K562 (cell line): ENCODE data around the gene EFNA2. TPM values are rescaled to one million over a fixed set of nuclear protein-coding genes. Genes with fewer than 3 reads are reported as not detected.
A peak's percentile ranks its signal among the peaks of the same experiment; 100 is the strongest.

Experiments used
- ATAC-seq: fragments of 200-7000 bp; cut with Tn5 transposase; 3 replicates; pipeline ENCODE4 v1.9.1; 2020; ENCODE audit warnings: moderate library complexity
- BruUV-seq: library from RNA; stranded (reverse); fragments of 400-500 nt; replicated peaks from 2 replicates; lab custom pipeline; 2021; lab: Mats Ljungman, UMichigan
- CTCF ChIA-PET: fragments of 300-600 bp; formaldehyde crosslinking; extraction: SDS; loops from one replicate; lab custom pipeline; 2021; ENCODE audit warnings: low intra/inter-chr PET ratio; lab: Yijun Ruan, JAX
- POLR2A ChIA-PET: fragments of 300-600, 350-650 bp; sonication (Branson Sonifier 250); formaldehyde crosslinking; extraction: SDS; loops from one replicate; lab custom pipeline; 2021; ENCODE audit warnings: antibody characterized with exemption, inconsistent platforms; lab: Yijun Ruan, JAX
- DNase-seq, 4 experiments: peaks; one replicate each; pipeline versions ENCODE4 v3.0.0 to v3.0.0-alpha.2; 2011 to 2018; ENCODE audit warnings: low spot score in 3 of 4, mixed read lengths in 3 of 4; ENCODE audit errors: extremely low read depth in 1 of 4
- FAIRE-seq: peaks from 2 replicates; lab custom pipeline; 2011; peaks lifted over from hg19 to GRCh38; lab: Jason Lieb, UNC
- H2AFZ ChIP-seq: 2 replicates; pipeline ENCODE4 v1.6.0; 2011; ENCODE audit warnings: low read depth, low read length, control low read depth, inconsistent platforms
- H3K27ac ChIP-seq: fragments of 200-600 bp; 3 replicates; pipeline ENCODE4 v1.8.0; 2011; ENCODE audit warnings: low read depth, mild to moderate bottlenecking, control low read depth, inconsistent platforms, low read length, moderate library complexity, mixed read lengths; ENCODE audit errors: extremely low read depth
- H3K27me3 ChIP-seq, 2 experiments: fragments of 300-600 bp in 1 of 2; 2 replicates in 1 of 2; 3 replicates in 1 of 2; pipeline versions ENCODE4 v1.6.0 to v1.8.0; 2011; ENCODE audit warnings: inconsistent platforms in 2 of 2, low read length in 2 of 2, mild to moderate bottlenecking in 1 of 2, mixed read lengths in 1 of 2, moderate library complexity in 1 of 2; ENCODE audit not compliant: control insufficient read depth in 2 of 2, insufficient read depth in 2 of 2
- H3K36me3 ChIP-seq: fragments of 300-600 bp; 3 replicates; pipeline ENCODE4 v1.8.0; 2011; ENCODE audit warnings: mild to moderate bottlenecking, low read length, inconsistent platforms; ENCODE audit not compliant: control insufficient read depth, insufficient read depth
- H3K4me1 ChIP-seq, 2 experiments: fragments of 200-600 bp in 1 of 2; replicated peaks in 1 of 2; 2 replicates in 1 of 2; 3 replicates in 1 of 2; pipeline versions ENCODE4 v1.5.1 to v1.8.0; 2011; ENCODE audit warnings: inconsistent platforms in 2 of 2, low read length in 2 of 2, mild to moderate bottlenecking in 1 of 2, mixed read lengths in 1 of 2, moderate library complexity in 1 of 2; ENCODE audit not compliant: control insufficient read depth in 2 of 2, insufficient read depth in 2 of 2
- H3K4me2 ChIP-seq: 2 replicates; pipeline ENCODE4 v1.6.1; 2011; ENCODE audit warnings: low read length, control low read depth, inconsistent platforms, mixed read lengths; ENCODE audit not compliant: insufficient read depth
- H3K4me3 ChIP-seq: fragments of 200-600 bp; sonication (generic), shearing (Covaris generic); 2 replicates; pipeline ENCODE4 v1.5.1; 2016; ENCODE audit warnings: control low read depth, inconsistent platforms
- H3K79me2 ChIP-seq: fragments of 200-600 bp; 3 replicates; pipeline ENCODE4 v1.8.0; 2011; ENCODE audit warnings: low read length, inconsistent platforms; ENCODE audit not compliant: control insufficient read depth, insufficient read depth
- H3K9ac ChIP-seq, 2 experiments: 2 replicates each; pipeline versions ENCODE4 v1.6.0 to v1.6.1; 2011; ENCODE audit warnings: low read depth in 2 of 2, low read length in 2 of 2, control low read depth in 1 of 2, inconsistent platforms in 1 of 2, mild to moderate bottlenecking in 1 of 2, mixed read lengths in 1 of 2; ENCODE audit not compliant: insufficient read depth in 1 of 2
- H3K9me1 ChIP-seq: one replicate; pipeline ENCODE4 v1.6.0; 2011; ENCODE audit warnings: inconsistent platforms, mild to moderate bottlenecking, low read length, moderate library complexity; ENCODE audit not compliant: control insufficient read depth, insufficient read depth
- H3K9me3 ChIP-seq: replicated peaks from 2 replicates; pipeline ENCODE4 v1.5.1; 2011; ENCODE audit warnings: low read depth, low read length, inconsistent platforms; ENCODE audit not compliant: control insufficient read depth, insufficient read depth
- H4K20me1 ChIP-seq: replicated peaks from 2 replicates; pipeline ENCODE4 v1.6.1; 2011; ENCODE audit warnings: low read length, inconsistent platforms, mixed read lengths; ENCODE audit not compliant: control insufficient read depth, insufficient read depth
- ARID2 ChIP-seq: fragments of 450-650 bp; IDR thresholded peaks from 2 replicates; pipeline ENCODE4 v1.6.1; 2017; ENCODE audit warnings: antibody characterized with exemption, mild to moderate bottlenecking
- CSDE1 ChIP-seq, 2 experiments: fragments of 450-650 bp; IDR thresholded peaks; 2 replicates each; pipeline ENCODE4 v1.6.1; 2016; ENCODE audit warnings: mild to moderate bottlenecking in 1 of 2
- DDX20 ChIP-seq: fragments of 450-650 bp; IDR thresholded peaks from 2 replicates; pipeline ENCODE4 v1.6.1; 2016; ENCODE audit warnings: missing genetic modification characterization, low read depth, mild to moderate bottlenecking, missing compliant biosample characterization, moderate library complexity
- ESRRB ChIP-seq: fragments of 250-450 bp; sonication (Bioruptor Pico); IDR thresholded peaks from 2 replicates; pipeline ENCODE4 v1.5.0; 2020; ENCODE audit warnings: mild to moderate bottlenecking, moderate library complexity, borderline replicate concordance
- ETS2 ChIP-seq: IDR thresholded peaks from 2 replicates; pipeline ENCODE4 v1.6.1; 2016; ENCODE audit warnings: borderline replicate concordance, missing genetic modification characterization, mild to moderate bottlenecking, moderate library complexity, missing compliant biosample characterization; ENCODE audit not compliant: poor library complexity, severe bottlenecking
- NFYB ChIP-seq: IDR thresholded peaks from 2 replicates; pipeline ENCODE4 v1.6.1; 2011; ENCODE audit warnings: mild to moderate bottlenecking, moderate library complexity; ENCODE audit not compliant: insufficient read length; ENCODE audit errors: extremely low read depth
- SAFB ChIP-seq: fragments of 200-400 bp; formaldehyde crosslinking; IDR thresholded peaks from 2 replicates; pipeline ENCODE4 v1.6.1; 2017; ENCODE audit warnings: low read depth, low read length, borderline replicate concordance
- SMARCB1 ChIP-seq: IDR thresholded peaks from 2 replicates; pipeline ENCODE4 v1.6.1; 2011; ENCODE audit warnings: improper control_type of control experiment, low read depth; ENCODE audit not compliant: insufficient read length
- ZNF224 ChIP-seq: sonication (generic); formaldehyde crosslinking; IDR thresholded peaks from 2 replicates; pipeline ENCODE4 v1.8.0; 2022; ENCODE audit warnings: mild to moderate bottlenecking, missing genetic modification reagents
- ZNF232 ChIP-seq: sonication (generic); formaldehyde crosslinking; IDR thresholded peaks from 2 replicates; pipeline ENCODE4 v1.8.0; 2022; ENCODE audit warnings: mild to moderate bottlenecking, missing genetic modification reagents
- WGBS: fragments of 100-300 bp; shearing (Covaris generic); methylation state at CpG from one replicate; pipeline ENCODE4 v1.1.6; 2016; ENCODE audit warnings: low coverage, mixed read lengths; ENCODE audit not compliant: insufficient coverage; ENCODE audit errors: missing lambda C conversion rate; 5-methylcytosine and 5-hydroxymethylcytosine counted together
- in situ Hi-C: fragments of 300-500 bp; cut with MboI; formaldehyde crosslinking; loops from 4 replicates; pipeline ENCODE4 v1.15.0; 2018; ENCODE audit warnings: inconsistent platforms, mixed read lengths
- intact Hi-C: fragments of 100-400 bp; cut with micrococcal nuclease; formaldehyde crosslinking; loops from 2 replicates; pipeline ENCODE4 v1.14.2; 2022
- polyA plus RNA-seq, 8 experiments: library from polyadenylated mRNA; depleted of rRNA in 4 of 8; stranded (reverse) in 5 of 8; unstranded in 3 of 8; fragments of >200 nt; fragmentation: Nextera tagmentation in 2 of 8; fragmentation: Illumina TruSeq in 1 of 8; extraction: Ambion mirVana in 2 of 8; extraction: Trizol in 1 of 8; gene quantifications; 2 replicates each; pipeline versions ENCODE4 v1.2.1 to v1.2.3, GENCODE V29; 2011 to 2014; ENCODE audit warnings: inconsistent platforms in 1 of 8, missing spikeins in 1 of 8
- total RNA-seq, 7 experiments: library from RNA; depleted of rRNA in 6 of 7; stranded (reverse); fragments of >200 nt in 6 of 7; fragmentation: Illumina TruSeq in 2 of 7; extraction: Trizol in 2 of 7; gene quantifications; 2 replicates each; pipeline versions ENCODE4 v1.2.1 to v1.2.3, GENCODE V29; 2011 to 2021; ENCODE audit warnings: low replicate concordance in 1 of 7
- TF ChIP-seq, protein P1 (sequence below), 2 experiments: IDR thresholded peaks; 2 replicates each; pipeline ENCODE4 v1.6.1; 2012; ENCODE audit warnings: improper control_type of control experiment in 2 of 2, low read depth in 2 of 2, low read length in 2 of 2, borderline replicate concordance in 1 of 2
- TF ChIP-seq, protein P2 (sequence below): sonication (generic); formaldehyde crosslinking; IDR thresholded peaks from 2 replicates; pipeline ENCODE4 v1.8.0; 2023; ENCODE audit warnings: missing genetic modification reagents, mild to moderate bottlenecking, borderline replicate concordance

The EFNA2 gene
- total and polyA plus RNA-seq, 9 of the 15 experiments (the other 6 are each of a cell fraction or from before 2014, with no cell fraction given) = 0.11 to 0.44 (median 0.15) TPM; not detected in 6

GRCh38 chr19:1268226-1269064 lies 17.2 kb upstream of the EFNA2 start:
- Histone ChIP-seq H3K79me2 (peaks cover 46% of the 10 kb centered on the region), H3K4me1 (peaks cover 65 to 93% of the 10 kb centered on the region in 2 experiments), H3K27me3 (no peaks in the 10 kb centered on the region), H3K4me2 (peak overlapping the region; percentile 83), H2AFZ (peak overlapping the region; percentile 69), H3K9ac (peak overlapping the region; percentile 48 to 92), H3K27ac (peak overlapping the region; percentile 57), H3K9me3 (no peaks in the 10 kb centered on the region), H3K36me3 (peaks cover 37% of the 10 kb centered on the region), H3K4me3 (no peak overlapping the region), H4K20me1 (peaks cover 26% of the 10 kb centered on the region), H3K9me1 (no peaks in the 10 kb centered on the region)
- in situ Hi-C loops = no loop called here
- intact Hi-C loops = loop anchor here (1.0 kb wide), 2 partner anchors 20 to 223 kb away; partner anchors contain the start of gene MIDN
- ATAC-seq (no peak), DNase-seq (peak in 1 of 4 experiments; percentile 29), FAIRE-seq (no peak)
- WGBS = 44% methylated on average over 39 of the region's 40 CpGs
- no TSS peak for BruUV-seq
- ChIA-PET CTCF (interaction anchor here (1.9 to 3.3 kb wide), 2 partner anchors 20 to 24 kb away, joined by 11 to 51 read pairs; partner anchors contain the start of gene MIDN), POLR2A (interaction anchor here (0.6 to 3.0 kb wide), 63 partner anchors 8 to 590 kb away, joined by 3 to 90 read pairs (median 4); partner anchors contain the start of genes ATP5F1D, GPX4, MED16 and RNU6-9)
- TF ChIP-seq ZNF224 (CRISPR knock-in tag) (no peak), ARID2 (no peak), CSDE1 (IDR thresholded peaks at IDR 0.05) (0 out of 4 replicates have a peak, but pooled peaks of 1 of the 2 experiments have one; percentile 35), SAFB (peak; percentile 84; the same call in 1 of the 2 replicates), DDX20 (no peak), ZNF232 (CRISPR knock-in tag) (no peak), ETS2 (tag) (no peak), NFYB (no peak), SMARCB1 (no peak), ESRRB (CRISPR knock-in tag) (no peak)
- TF ChIP-seq, protein P1, sequence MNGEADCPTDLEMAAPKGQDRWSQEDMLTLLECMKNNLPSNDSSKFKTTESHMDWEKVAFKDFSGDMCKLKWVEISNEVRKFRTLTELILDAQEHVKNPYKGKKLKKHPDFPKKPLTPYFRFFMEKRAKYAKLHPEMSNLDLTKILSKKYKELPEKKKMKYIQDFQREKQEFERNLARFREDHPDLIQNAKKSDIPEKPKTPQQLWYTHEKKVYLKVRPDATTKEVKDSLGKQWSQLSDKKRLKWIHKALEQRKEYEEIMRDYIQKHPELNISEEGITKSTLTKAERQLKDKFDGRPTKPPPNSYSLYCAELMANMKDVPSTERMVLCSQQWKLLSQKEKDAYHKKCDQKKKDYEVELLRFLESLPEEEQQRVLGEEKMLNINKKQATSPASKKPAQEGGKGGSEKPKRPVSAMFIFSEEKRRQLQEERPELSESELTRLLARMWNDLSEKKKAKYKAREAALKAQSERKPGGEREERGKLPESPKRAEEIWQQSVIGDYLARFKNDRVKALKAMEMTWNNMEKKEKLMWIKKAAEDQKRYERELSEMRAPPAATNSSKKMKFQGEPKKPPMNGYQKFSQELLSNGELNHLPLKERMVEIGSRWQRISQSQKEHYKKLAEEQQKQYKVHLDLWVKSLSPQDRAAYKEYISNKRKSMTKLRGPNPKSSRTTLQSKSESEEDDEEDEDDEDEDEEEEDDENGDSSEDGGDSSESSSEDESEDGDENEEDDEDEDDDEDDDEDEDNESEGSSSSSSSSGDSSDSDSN (IDR thresholded peaks at IDR 0.05; ENCODE audit: borderline replicate concordance in 1 of 2, low read depth in 2 of 2, low read length in 2 of 2) = no peak
- TF ChIP-seq, protein P2, sequence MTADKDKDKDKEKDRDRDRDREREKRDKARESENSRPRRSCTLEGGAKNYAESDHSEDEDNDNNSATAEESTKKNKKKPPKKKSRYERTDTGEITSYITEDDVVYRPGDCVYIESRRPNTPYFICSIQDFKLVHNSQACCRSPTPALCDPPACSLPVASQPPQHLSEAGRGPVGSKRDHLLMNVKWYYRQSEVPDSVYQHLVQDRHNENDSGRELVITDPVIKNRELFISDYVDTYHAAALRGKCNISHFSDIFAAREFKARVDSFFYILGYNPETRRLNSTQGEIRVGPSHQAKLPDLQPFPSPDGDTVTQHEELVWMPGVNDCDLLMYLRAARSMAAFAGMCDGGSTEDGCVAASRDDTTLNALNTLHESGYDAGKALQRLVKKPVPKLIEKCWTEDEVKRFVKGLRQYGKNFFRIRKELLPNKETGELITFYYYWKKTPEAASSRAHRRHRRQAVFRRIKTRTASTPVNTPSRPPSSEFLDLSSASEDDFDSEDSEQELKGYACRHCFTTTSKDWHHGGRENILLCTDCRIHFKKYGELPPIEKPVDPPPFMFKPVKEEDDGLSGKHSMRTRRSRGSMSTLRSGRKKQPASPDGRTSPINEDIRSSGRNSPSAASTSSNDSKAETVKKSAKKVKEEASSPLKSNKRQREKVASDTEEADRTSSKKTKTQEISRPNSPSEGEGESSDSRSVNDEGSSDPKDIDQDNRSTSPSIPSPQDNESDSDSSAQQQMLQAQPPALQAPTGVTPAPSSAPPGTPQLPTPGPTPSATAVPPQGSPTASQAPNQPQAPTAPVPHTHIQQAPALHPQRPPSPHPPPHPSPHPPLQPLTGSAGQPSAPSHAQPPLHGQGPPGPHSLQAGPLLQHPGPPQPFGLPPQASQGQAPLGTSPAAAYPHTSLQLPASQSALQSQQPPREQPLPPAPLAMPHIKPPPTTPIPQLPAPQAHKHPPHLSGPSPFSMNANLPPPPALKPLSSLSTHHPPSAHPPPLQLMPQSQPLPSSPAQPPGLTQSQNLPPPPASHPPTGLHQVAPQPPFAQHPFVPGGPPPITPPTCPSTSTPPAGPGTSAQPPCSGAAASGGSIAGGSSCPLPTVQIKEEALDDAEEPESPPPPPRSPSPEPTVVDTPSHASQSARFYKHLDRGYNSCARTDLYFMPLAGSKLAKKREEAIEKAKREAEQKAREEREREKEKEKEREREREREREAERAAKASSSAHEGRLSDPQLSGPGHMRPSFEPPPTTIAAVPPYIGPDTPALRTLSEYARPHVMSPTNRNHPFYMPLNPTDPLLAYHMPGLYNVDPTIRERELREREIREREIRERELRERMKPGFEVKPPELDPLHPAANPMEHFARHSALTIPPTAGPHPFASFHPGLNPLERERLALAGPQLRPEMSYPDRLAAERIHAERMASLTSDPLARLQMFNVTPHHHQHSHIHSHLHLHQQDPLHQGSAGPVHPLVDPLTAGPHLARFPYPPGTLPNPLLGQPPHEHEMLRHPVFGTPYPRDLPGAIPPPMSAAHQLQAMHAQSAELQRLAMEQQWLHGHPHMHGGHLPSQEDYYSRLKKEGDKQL = no peak
